Parathyroid adenoma (tissue), 2 donors: ENCODE measurements around the gene ARFGEF3.

Source experiments
- H2AFZ ChIP-seq: fragments of 300-600 bp; sonication (generic); one replicate; pipeline ENCODE4 v1.7.0; 2017; ENCODE audit warnings: antibody characterized with exemption, mild to moderate bottlenecking
- H3K27ac ChIP-seq: fragments of 300-600 bp; sonication (generic); one replicate; pipeline ENCODE4 v1.7.0; 2017
- H3K27me3 ChIP-seq: fragments of 300-600 bp; sonication (generic); one replicate; pipeline ENCODE4 v1.7.0; 2017; ENCODE audit warnings: low read length; ENCODE audit not compliant: control insufficient read depth, insufficient read depth
- H3K36me3 ChIP-seq: fragments of 300-600 bp; sonication (generic); one replicate; pipeline ENCODE4 v1.7.0; 2017; ENCODE audit warnings: low read length; ENCODE audit not compliant: control insufficient read depth, insufficient read depth
- H3K4me1 ChIP-seq: fragments of 300-600 bp; sonication (generic); one replicate; pipeline ENCODE4 v1.7.0; 2017; ENCODE audit warnings: control low read depth
- H3K4me2 ChIP-seq: fragments of 300-600 bp; sonication (generic); one replicate; pipeline ENCODE4 v1.7.0; 2017; ENCODE audit warnings: low read length
- H3K4me3 ChIP-seq: fragments of 300-600 bp; sonication (generic); one replicate; pipeline ENCODE4 v1.7.0; 2017; ENCODE audit warnings: low read depth, low read length
- H3K79me2 ChIP-seq: fragments of 300-600 bp; sonication (generic); one replicate; pipeline ENCODE4 v1.7.0; 2017; ENCODE audit warnings: control low read depth
- H3K9ac ChIP-seq: fragments of 300-600 bp; sonication (generic); one replicate; pipeline ENCODE4 v1.7.0; 2017; ENCODE audit warnings: mild to moderate bottlenecking
- H3K9me3 ChIP-seq: fragments of 300-600 bp; sonication (generic); one replicate; pipeline ENCODE4 v1.7.0; 2017; ENCODE audit warnings: low read length; ENCODE audit not compliant: control insufficient read depth
- TF ChIP-seq, protein P1 (sequence below): fragments of 300-600 bp; sonication (generic); IDR thresholded peaks from one replicate; pipeline ENCODE4 v1.7.0; 2017; ENCODE audit warnings: antibody characterized with exemption, mild to moderate bottlenecking
- donor health status: primary hyperparathyroidism.

ARFGEF3 gene

DNA sequence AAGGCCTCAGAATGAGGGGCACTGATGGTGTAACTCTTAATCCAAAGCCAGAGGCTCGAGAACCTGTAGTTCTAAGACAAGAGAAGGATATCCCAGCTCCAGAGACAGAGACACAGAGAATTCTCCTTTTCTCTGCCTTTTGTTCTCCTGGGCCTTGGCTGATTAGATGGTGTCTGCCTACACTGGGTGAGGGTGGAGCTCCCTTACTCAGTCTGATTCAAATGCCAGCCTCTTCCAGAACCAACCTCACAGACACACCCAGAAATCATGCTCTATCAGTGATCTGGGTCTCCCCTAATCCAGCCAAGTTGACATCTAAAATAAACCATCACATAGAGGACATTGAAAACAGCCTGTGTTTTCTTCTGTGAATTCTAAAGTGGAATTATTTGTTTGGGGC is 148.0 kb downstream of the ARFGEF3 start:
- Histone ChIP-seq H2AFZ (no peak overlapping the region), H3K79me2 (no peaks in the 10 kb centered on the region), H3K27me3 (no peaks in the 10 kb centered on the region), H3K4me1 (peaks cover 8% of the 10 kb centered on the region), H3K4me3 (no peak overlapping the region), H3K36me3 (no peaks in the 10 kb centered on the region), H3K9me3 (no peaks in the 10 kb centered on the region), H3K27ac (no peak overlapping the region), H3K4me2 (no peak overlapping the region), H3K9ac (no peak overlapping the region)
- TF ChIP-seq, protein P1, sequence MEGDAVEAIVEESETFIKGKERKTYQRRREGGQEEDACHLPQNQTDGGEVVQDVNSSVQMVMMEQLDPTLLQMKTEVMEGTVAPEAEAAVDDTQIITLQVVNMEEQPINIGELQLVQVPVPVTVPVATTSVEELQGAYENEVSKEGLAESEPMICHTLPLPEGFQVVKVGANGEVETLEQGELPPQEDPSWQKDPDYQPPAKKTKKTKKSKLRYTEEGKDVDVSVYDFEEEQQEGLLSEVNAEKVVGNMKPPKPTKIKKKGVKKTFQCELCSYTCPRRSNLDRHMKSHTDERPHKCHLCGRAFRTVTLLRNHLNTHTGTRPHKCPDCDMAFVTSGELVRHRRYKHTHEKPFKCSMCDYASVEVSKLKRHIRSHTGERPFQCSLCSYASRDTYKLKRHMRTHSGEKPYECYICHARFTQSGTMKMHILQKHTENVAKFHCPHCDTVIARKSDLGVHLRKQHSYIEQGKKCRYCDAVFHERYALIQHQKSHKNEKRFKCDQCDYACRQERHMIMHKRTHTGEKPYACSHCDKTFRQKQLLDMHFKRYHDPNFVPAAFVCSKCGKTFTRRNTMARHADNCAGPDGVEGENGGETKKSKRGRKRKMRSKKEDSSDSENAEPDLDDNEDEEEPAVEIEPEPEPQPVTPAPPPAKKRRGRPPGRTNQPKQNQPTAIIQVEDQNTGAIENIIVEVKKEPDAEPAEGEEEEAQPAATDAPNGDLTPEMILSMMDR, result no peak

DNA sequence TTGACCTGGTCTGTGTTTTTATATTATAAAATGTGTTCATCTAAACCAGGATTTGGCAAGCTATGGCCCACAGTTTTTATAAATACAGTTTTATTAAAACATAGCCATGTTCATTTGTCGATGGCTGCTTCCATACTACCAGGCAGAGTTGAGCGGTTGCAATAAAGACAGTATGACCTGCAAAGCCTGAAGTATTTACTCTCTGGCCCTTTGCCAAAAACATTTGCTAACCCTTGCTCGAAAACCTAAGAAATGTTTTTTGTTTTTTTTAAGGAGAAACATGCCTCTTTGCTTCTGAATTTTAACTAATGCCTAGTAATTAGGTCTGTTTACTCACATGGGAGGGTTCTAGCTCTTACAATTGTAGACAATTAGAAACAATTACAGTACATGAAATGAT is 148.6 kb downstream of the ARFGEF3 start:
- Histone ChIP-seq H3K4me1 (peaks cover 8% of the 10 kb centered on the region), H3K27me3 (no peaks in the 10 kb centered on the region), H3K27ac (no peak overlapping the region), H3K79me2 (no peaks in the 10 kb centered on the region), H3K9me3 (no peaks in the 10 kb centered on the region), H3K36me3 (no peaks in the 10 kb centered on the region), H3K4me2 (no peak overlapping the region), H2AFZ (no peak overlapping the region), H3K9ac (no peak overlapping the region), H3K4me3 (no peak overlapping the region)
- TF ChIP-seq, protein P1, result no peak

DNA sequence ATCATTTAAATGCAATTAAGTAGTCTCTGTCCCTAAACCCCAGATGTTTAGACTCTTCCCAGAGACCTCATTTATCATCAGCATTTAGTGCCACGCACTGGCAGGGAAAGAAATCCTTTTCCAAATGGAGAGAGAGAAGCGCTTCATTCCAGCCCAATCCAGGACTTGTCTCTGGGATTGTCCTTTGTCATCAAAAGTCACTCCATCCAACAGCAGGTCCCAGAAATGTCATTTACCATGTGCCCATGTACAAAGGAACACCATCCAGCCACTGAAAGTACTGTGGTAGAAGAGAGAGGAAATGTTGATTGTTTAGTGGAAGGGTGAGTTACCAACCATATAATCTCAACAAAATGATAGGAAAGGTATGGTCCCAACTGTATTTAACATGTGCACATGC is 149.1 kb downstream of the ARFGEF3 start:
- no peaks in the 10 kb centered on the region for H3K79me2 ChIP-seq
- H3K27me3 ChIP-seq, result no peaks in the 10 kb centered on the region
- peaks cover 8% of the 10 kb centered on the region for H3K4me1 ChIP-seq
- no peak overlapping the region for H3K4me2 ChIP-seq
- H3K9me3 ChIP-seq, result no peaks in the 10 kb centered on the region
- H3K36me3 ChIP-seq, result no peaks in the 10 kb centered on the region
- no peak overlapping the region for H3K27ac ChIP-seq
- no peak overlapping the region for H3K4me3 ChIP-seq
- H2AFZ ChIP-seq, result no peak overlapping the region
- TF ChIP-seq, protein P1, result no peak
- H3K9ac ChIP-seq, result no peak overlapping the region

DNA sequence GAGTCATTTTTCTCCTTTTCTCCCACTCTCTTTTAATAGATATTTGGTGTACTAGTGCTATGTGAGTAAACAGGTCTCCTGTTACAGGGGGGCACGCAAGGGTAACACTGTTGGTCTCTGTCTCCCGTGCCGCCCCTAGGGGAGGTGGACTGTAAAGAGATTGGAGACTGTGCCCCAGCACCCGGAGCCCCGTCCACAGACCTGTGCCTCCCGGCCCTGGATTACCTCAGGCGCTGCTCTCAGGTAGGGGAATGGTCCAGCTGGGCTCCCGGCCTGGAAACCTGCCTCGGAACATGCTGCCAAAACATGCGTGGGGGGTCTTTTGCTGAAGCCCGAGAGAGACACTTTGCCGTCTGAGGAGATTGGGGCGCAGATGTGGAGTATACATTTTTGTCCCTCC is 149.5 kb downstream of the ARFGEF3 start:
- Histone ChIP-seq H3K36me3 (no peaks in the 10 kb centered on the region), H3K4me3 (no peak overlapping the region), H3K9ac (no peak overlapping the region), H3K79me2 (no peaks in the 10 kb centered on the region), H3K27me3 (no peaks in the 10 kb centered on the region), H2AFZ (no peak overlapping the region), H3K4me2 (no peak overlapping the region), H3K27ac (no peak overlapping the region), H3K9me3 (no peaks in the 10 kb centered on the region), H3K4me1 (peaks cover 8% of the 10 kb centered on the region)
- TF ChIP-seq, protein P1, result no peak

DNA sequence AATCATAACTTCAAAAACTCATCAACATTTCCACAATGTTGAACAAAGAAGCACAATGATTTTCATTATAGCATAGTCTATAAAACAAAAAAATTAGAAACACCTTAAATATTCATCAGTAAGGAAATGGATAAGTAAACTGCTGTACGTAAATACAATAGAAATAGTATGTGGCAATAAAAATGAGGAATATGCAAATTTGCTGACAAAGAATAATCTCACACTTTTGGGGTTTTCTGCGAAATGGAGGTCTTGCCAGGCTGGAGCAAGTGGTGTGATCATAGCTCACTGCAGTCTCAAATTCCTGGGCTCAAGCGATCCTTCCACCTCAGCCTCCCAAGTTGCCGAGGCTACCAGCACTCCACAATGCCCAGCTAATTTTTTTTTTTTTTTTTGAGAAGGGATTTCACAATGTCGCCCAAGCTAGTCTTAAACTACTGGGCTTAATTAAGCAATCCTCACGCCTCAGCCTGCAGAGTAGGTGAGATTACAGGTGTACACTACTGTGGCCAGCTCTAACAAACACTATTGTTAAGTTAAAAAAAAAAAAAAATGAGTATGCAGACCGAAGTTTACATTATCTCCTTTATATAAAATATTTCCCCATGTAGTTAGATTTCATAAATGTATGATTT is 157.1 kb downstream of the ARFGEF3 start:
- Histone ChIP-seq H3K4me2 (no peak overlapping the region), H3K36me3 (no peaks in the 10 kb centered on the region)

More for the DNA sequence above, 157.1 kb downstream of the ARFGEF3 start:
- Histone ChIP-seq H3K27ac (no peak overlapping the region), H3K9me3 (no peaks in the 10 kb centered on the region), H3K79me2 (no peaks in the 10 kb centered on the region), H3K4me1 (no peaks in the 10 kb centered on the region), H2AFZ (no peak overlapping the region), H3K4me3 (no peak overlapping the region), H3K27me3 (no peaks in the 10 kb centered on the region), H3K9ac (no peak overlapping the region)
- TF ChIP-seq, protein P1, result no peak
